B cell (primary cell): ENCODE data around the gene CREBBP. TPM values are rescaled to one million over a fixed set of nuclear protein-coding genes. Genes with fewer than 3 reads are reported as not detected.

Experiments
- ATAC-seq: fragments of 200-7000 bp; cut with Tn5 transposase; one replicate; pipeline ENCODE4 v1.10.0; 2021; ENCODE audit warnings: low read depth, mild to moderate bottlenecking, moderate number of reproducible peaks, moderate library complexity
- CTCF ChIA-PET: fragments of 350-600 bp; sonication (Branson Sonifier 250); formaldehyde crosslinking; loops from one replicate; lab custom pipeline; 2021; ENCODE audit warnings: antibody characterized with exemption, inconsistent platforms; lab: Charles Lee
- POLR2A ChIA-PET: fragments of 350-600 bp; sonication (Branson Sonifier 250); formaldehyde crosslinking; loops from one replicate; lab custom pipeline; 2021; ENCODE audit warnings: antibody characterized with exemption; lab: Charles Lee
- DNase-seq: peaks from one replicate; pipeline ENCODE4 v3.0.0; 2013
- H2AFZ ChIP-seq: 2 replicates; pipeline ENCODE4 v1.6.1; 2012; ENCODE audit warnings: mild to moderate bottlenecking, low read depth, low read length; ENCODE audit not compliant: insufficient read depth, poor library complexity, severe bottlenecking
- H3K27ac ChIP-seq, 2 donors: 1 replicate in 1 of 2; 2 replicates in 1 of 2; pipeline ENCODE4 v1.5.1; 2012 to 2013; ENCODE audit warnings: low read length in 2 of 2, mild to moderate bottlenecking in 2 of 2, moderate library complexity in 1 of 2
- H3K27me3 ChIP-seq, 4 experiments: fragments of 200-600 bp in 1 of 4; sonication (generic) in 1 of 4; replicated peaks in 1 of 4; 1 replicate in 2 of 4; 2 replicates in 2 of 4; pipeline versions ENCODE4 v1.6.1 to v1.7.0; 2013 to 2016; ENCODE audit warnings: low read length in 3 of 4, mild to moderate bottlenecking in 2 of 4, mixed read lengths in 1 of 4, moderate library complexity in 1 of 4; ENCODE audit not compliant: insufficient read depth in 4 of 4, control insufficient read depth in 3 of 4; ENCODE audit errors: control extremely low read depth in 1 of 4
- H3K36me3 ChIP-seq, 2 experiments: replicated peaks in 1 of 2; 1 replicate in 1 of 2; 2 replicates in 1 of 2; pipeline versions ENCODE4 v1.6.1 to v1.7.1; 2013; ENCODE audit warnings: low read length in 1 of 2; ENCODE audit not compliant: insufficient read depth in 2 of 2, control insufficient read depth in 1 of 2; ENCODE audit errors: control extremely low read depth in 1 of 2, extremely low read depth in 1 of 2
- H3K4me1 ChIP-seq, 2 donors: fragments of 200-600 bp in 1 of 2; sonication (generic) in 1 of 2; 1 replicate in 1 of 2; 2 replicates in 1 of 2; pipeline versions ENCODE4 v1.5.1 to v1.6.1; 2013 to 2017; ENCODE audit warnings: low read length in 2 of 2; ENCODE audit not compliant: control insufficient read depth in 2 of 2, insufficient read depth in 2 of 2
- H3K4me2 ChIP-seq: replicated peaks from 2 replicates; pipeline ENCODE3; 2012; ENCODE audit warnings: mild to moderate bottlenecking, low read depth, low read length; ENCODE audit not compliant: poor library complexity, severe bottlenecking
- H3K4me3 ChIP-seq, 5 experiments: fragments of 200-600 bp in 1 of 5; sonication (generic) in 1 of 5; 1 replicate in 3 of 5; 2 replicates in 2 of 5; pipeline versions ENCODE4 v1.5.1 to v1.7.0; 2011 to 2016; ENCODE audit warnings: low read length in 4 of 5, mild to moderate bottlenecking in 4 of 5, low read depth in 2 of 5, control low read depth in 1 of 5, moderate library complexity in 1 of 5; ENCODE audit not compliant: insufficient read depth in 1 of 5; ENCODE audit errors: control extremely low read depth in 1 of 5, extremely low read depth in 1 of 5
- H3K79me2 ChIP-seq: fragments of 200-600 bp; sonication (generic); one replicate; pipeline ENCODE4 v1.6.0; 2016; ENCODE audit warnings: low read length; ENCODE audit not compliant: control insufficient read depth, insufficient read depth
- H3K9ac ChIP-seq: fragments of 200-600 bp; sonication (generic); 2 replicates; pipeline ENCODE4 v1.6.1; 2017; ENCODE audit warnings: mild to moderate bottlenecking, low read length, moderate library complexity
- H3K9me3 ChIP-seq, 3 donors: one replicate each; pipeline versions ENCODE4 v1.6.1 to v1.7.1; 2013; ENCODE audit warnings: low read length in 2 of 3; ENCODE audit not compliant: control insufficient read depth in 2 of 3, insufficient read depth in 1 of 3; ENCODE audit errors: control extremely low read depth in 1 of 3
- H4K20me1 ChIP-seq: 2 replicates; pipeline ENCODE4 v1.6.0; 2012; ENCODE audit warnings: mild to moderate bottlenecking, low read length; ENCODE audit not compliant: insufficient read depth, control insufficient read depth, poor library complexity, severe bottlenecking
- H3K27ac Mint-ChIP-seq: one replicate; pipeline ENCODE4 v1.8.0; 2021; ENCODE audit warnings: mixed read lengths
- H3K27me3 Mint-ChIP-seq: one replicate; pipeline ENCODE4 v1.8.0; 2021; ENCODE audit warnings: mixed read lengths
- H3K4me1 Mint-ChIP-seq: one replicate; pipeline ENCODE4 v1.8.0; 2021; ENCODE audit warnings: mixed read lengths
- H3K4me3 Mint-ChIP-seq: one replicate; pipeline ENCODE4 v1.8.0; 2021; ENCODE audit warnings: mixed read lengths
- H3K9me3 Mint-ChIP-seq: one replicate; pipeline ENCODE4 v1.8.0; 2022; ENCODE audit warnings: mixed read lengths; ENCODE audit not compliant: insufficient read depth
- EZH2 ChIP-seq: IDR thresholded peaks from 2 replicates; pipeline ENCODE4 v1.6.1; 2012; ENCODE audit warnings: borderline replicate concordance, low read depth, mild to moderate bottlenecking, moderate library complexity, low read length; ENCODE audit not compliant: insufficient read depth, poor library complexity, severe bottlenecking
- WGBS: methylation state at CpG from one replicate; pipeline ENCODE4 v1.1.5; 2013; ENCODE audit warnings: missing lambda C conversion rate; ENCODE audit not compliant: insufficient coverage; 5-methylcytosine and 5-hydroxymethylcytosine counted together
- intact Hi-C: fragments of 100-400 bp; cut with micrococcal nuclease; formaldehyde crosslinking; loops from one replicate; pipeline ENCODE4 v1.10.0; 2022
- polyA plus RNA-seq: library from polyadenylated mRNA; depleted of rRNA; stranded (reverse); fragments of >200 nt; gene quantifications from 2 replicates; pipeline ENCODE4 v1.2.3, GENCODE V29; 2012
- total RNA-seq, 2 donors: library from RNA; stranded (reverse); fragments of 120-200 nt in 1 of 2; gene quantifications; 1 replicate in 1 of 2; 2 replicates in 1 of 2; pipeline versions ENCODE4 v1.2.3 to v1.2.4, GENCODE V29; 2013 to 2022
- TF ChIP-seq, protein P1 (sequence below): fragments of 200-600 bp; IDR thresholded peaks from one replicate; pipeline ENCODE4 v1.8.0; 2022; ENCODE audit warnings: antibody characterized with exemption, mild to moderate bottlenecking

Gene CREBBP
- total and polyA plus RNA-seq, 2 donors (not counting 1 experiment from before 2014, with no cell fraction given): 27.6 to 206 TPM

DNA sequence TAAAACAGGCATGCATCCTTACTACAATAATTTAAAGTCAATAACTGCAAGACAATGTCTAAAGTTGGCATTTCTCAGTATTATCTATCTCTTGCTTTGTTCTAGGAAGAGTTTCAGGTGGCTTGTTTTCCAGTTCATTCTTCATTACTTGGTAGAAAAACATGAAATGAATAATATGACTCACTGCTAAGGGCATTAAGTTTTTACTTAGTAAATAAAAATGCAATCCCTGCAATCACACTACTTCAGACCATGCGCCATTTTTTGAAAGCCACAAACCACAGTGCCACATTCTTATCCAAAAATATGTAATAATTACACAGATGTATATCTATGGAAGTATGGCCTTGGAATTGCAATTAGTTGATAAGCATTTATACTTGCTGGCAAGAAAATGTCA lies 55.4 kb downstream of the CREBBP start:
- Histone ChIP-seq H4K20me1 (peaks cover 98% of the 10 kb centered on the region), H2AFZ (no peak overlapping the region), H3K36me3 (peaks cover 8 to 21% of the 10 kb centered on the region in 2 experiments), H3K27me3 (no peaks in the 10 kb centered on the region), H3K4me3 (no peak overlapping the region), H3K4me2 (no peak overlapping the region), H3K79me2 (peaks cover 100% of the 10 kb centered on the region), H3K27ac (no peak overlapping the region), H3K4me1 (peaks cover 30 to 42% of the 10 kb centered on the region in 2 donors), H3K9ac (no peak overlapping the region), H3K9me3 (no peaks in the 10 kb centered on the region)
- ChIA-PET CTCF (no interaction called here), POLR2A (no interaction called here)
- intact Hi-C loops: no loop called here
- no peaks in the 10 kb centered on the region for H3K27me3 Mint-ChIP-seq
- no peak for ATAC-seq
- DNase-seq: no peak
- peaks cover 74% of the 10 kb centered on the region for H3K4me1 Mint-ChIP-seq
- no peak overlapping the region for H3K27ac Mint-ChIP-seq
- no peak for TF ChIP-seq EZH2
- TF ChIP-seq, protein P1, sequence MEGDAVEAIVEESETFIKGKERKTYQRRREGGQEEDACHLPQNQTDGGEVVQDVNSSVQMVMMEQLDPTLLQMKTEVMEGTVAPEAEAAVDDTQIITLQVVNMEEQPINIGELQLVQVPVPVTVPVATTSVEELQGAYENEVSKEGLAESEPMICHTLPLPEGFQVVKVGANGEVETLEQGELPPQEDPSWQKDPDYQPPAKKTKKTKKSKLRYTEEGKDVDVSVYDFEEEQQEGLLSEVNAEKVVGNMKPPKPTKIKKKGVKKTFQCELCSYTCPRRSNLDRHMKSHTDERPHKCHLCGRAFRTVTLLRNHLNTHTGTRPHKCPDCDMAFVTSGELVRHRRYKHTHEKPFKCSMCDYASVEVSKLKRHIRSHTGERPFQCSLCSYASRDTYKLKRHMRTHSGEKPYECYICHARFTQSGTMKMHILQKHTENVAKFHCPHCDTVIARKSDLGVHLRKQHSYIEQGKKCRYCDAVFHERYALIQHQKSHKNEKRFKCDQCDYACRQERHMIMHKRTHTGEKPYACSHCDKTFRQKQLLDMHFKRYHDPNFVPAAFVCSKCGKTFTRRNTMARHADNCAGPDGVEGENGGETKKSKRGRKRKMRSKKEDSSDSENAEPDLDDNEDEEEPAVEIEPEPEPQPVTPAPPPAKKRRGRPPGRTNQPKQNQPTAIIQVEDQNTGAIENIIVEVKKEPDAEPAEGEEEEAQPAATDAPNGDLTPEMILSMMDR: no peak
- no peaks in the 10 kb centered on the region for H3K9me3 Mint-ChIP-seq
- H3K4me3 Mint-ChIP-seq: peak overlapping the region; percentile 17
- no CpG with 5 or more reads among the region's 1 CpG for WGBS

GRCh38 chr16:3824121-3824795 lies 56.3 kb downstream of the CREBBP start:
- TF ChIP-seq, protein P1: no peak
- TF ChIP-seq EZH2: no peak
- 96% methylated on average over 11 of the region's 17 CpGs for WGBS
- Histone ChIP-seq H2AFZ (no peak overlapping the region), H3K4me1 (peaks cover 38 to 49% of the 10 kb centered on the region in 2 donors), H3K9ac (no peak overlapping the region), H3K79me2 (peaks cover 100% of the 10 kb centered on the region), H4K20me1 (peaks cover 98% of the 10 kb centered on the region), H3K36me3 (peaks cover 5 to 21% of the 10 kb centered on the region in 2 experiments), H3K27ac (peak overlapping the region in 1 of 2 donors; percentile 45), H3K27me3 (no peaks in the 10 kb centered on the region), H3K4me3 (no peak overlapping the region), H3K9me3 (no peaks in the 10 kb centered on the region), H3K4me2 (peak overlapping the region; percentile 43)
- ChIA-PET POLR2A (no interaction called here), CTCF (interaction anchor here (0.9 kb wide), 1 partner anchor 13 kb away, joined by 3 read pairs; no protein-coding TSS in a partner anchor)
- Mint-ChIP-seq H3K27me3 (no peaks in the 10 kb centered on the region), H3K9me3 (no peaks in the 10 kb centered on the region), H3K27ac (no peak overlapping the region), H3K4me1 (peaks cover 77% of the 10 kb centered on the region), H3K4me3 (peak overlapping the region; percentile 68)
- no peak for DNase-seq
- no peak for ATAC-seq
- intact Hi-C loops: no loop called here
